Fibroblast of pulmonary artery (primary cell): ENCODE measurements around the gene WFDC12.

Experiments used
- DNase-seq: peaks from one replicate; pipeline ENCODE4 v3.0.0-alpha.2; 2010; ENCODE audit warnings: low read depth
- H3K4me3 ChIP-seq: replicated peaks from 2 replicates; pipeline ENCODE4 v1.5.1; 2011; ENCODE audit warnings: low read depth, mild to moderate bottlenecking, control low read depth, low read length, moderate library complexity
- CTCF ChIP-seq: IDR thresholded peaks from 2 replicates; pipeline ENCODE4 v1.5.1; 2011; ENCODE audit warnings: mild to moderate bottlenecking, control low read depth, low read length, inconsistent platforms; ENCODE audit errors: missing control alignments

Gene WFDC12

GRCh38 chr20:45077559-45077958, 46.7 kb downstream of the WFDC12 start:
- no peak for TF ChIP-seq CTCF
- H3K4me3 ChIP-seq = no peak overlapping the region
- no peak for DNase-seq
